T-helper 1 cell treated with Interleukin-12 subunit alpha and Interleukin-12 subunit beta and Interleukin-4 antibody, amounts not matched to agents 30 ng/mL and 1 ng/mL, for 36 hours (primary cell): Measurements from ENCODE around the gene BIRC2. TPM values are rescaled to one million over a fixed set of nuclear protein-coding genes. Genes with fewer than 3 reads are reported as not detected.
"Not testable (repeated sequence)": the region's sequence is repeated elsewhere in the genome, so short reads cannot be mapped to it uniquely, and the experiment has no call there.

Experiments
- intact Hi-C: fragments of 100-400 bp; cut with micrococcal nuclease; formaldehyde crosslinking; loops from one replicate; pipeline ENCODE4 v1.15.1; 2024
- total RNA-seq: library from RNA; stranded (reverse); gene quantifications from 2 replicates; pipeline ENCODE4 v1.2.3, GENCODE V29; 2022

BIRC2 gene
- 35.0 and 36.9 TPM in 2 replicates for total RNA-seq

DNA sequence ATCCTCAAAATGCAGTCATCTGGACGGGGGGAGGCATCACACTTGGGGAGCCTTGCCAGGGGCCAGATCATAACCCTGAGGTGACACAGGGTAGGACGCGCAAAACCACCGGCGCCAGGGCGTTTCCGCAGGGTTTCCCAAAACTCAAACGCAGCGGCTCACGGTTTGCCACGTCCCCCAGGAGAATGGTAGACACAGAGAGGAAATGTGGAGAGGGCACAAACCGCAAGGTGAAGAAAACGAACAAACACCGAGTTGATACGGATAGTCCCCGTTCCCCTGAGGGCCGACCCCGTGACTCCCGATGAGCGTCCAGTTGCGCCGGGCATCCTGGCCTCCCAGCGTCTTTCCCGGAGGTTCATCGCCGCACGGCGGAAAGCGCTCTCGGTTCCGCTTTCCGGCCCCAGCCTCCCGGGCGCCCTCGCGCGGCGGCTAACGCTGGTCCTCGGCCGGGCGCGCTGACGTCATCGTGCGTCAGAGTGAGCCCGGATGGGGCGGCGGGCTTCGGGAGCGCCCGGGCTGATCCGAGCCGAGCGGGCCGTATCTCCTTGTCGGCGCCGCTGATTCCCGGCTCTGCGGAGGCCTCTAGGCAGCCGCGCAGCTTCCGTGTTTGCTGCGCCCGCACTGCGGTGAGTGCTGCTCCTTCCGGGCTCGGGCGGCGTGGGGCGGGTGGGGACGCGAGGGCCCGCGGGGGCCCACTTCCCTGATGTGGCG lies at the start of gene BIRC2:
TSS of gene BIRC2 (plus strand) at position 467 of the 714 bp plus-strand sequence. CDS start 2,641 bp downstream, outside the sequence.
- intact Hi-C loops: loop anchor here (1.0 to 10.0 kb wide), 14 partner anchors 14 to 760 kb away; partner anchors contain the start of genes ANGPTL5, BIRC3, CEP126 and DYNC2H1

DNA sequence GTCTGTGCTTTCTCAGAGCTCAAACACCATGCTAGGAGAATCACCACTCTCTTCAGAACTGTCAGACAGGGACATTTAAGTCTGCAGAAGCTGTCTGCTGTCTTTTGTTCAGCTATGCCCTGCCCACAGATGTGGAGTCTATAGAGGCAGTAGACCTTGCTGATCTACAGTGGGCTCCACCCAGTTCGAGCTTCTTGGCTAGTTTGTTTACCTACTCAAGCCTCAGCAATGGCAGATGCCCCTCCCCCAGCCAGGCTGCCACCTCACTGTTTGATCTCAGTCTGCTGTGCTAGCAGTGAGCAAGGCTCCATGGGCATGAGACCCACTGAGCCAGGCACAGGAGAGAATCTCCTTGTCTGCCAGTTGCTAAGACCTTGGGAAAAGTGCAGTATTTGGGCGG lies 46.2 kb upstream of the BIRC2 start:
- intact Hi-C loops: not testable (repeated sequence)

DNA sequence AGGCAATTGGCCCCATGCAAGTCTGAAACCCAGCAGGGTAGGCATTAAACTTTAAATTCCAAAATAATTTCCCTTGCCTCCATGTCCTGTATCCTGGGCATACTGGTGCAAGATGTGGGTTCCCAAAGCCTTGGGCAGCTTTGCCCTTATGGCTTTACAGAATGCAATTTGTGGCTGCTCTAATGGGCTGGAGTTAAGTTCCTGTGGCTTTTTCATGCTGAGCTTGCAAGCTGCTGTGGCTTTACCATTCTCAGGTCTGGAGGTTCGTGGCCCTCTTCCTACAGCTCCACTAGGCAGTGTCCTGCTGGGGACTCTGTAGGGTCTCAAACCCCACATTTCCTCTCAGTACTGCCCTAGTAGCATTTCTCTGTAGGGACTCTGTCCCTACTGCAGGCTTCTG lies 44.8 kb upstream of the BIRC2 start:
- intact Hi-C loops: no loop called here

DNA sequence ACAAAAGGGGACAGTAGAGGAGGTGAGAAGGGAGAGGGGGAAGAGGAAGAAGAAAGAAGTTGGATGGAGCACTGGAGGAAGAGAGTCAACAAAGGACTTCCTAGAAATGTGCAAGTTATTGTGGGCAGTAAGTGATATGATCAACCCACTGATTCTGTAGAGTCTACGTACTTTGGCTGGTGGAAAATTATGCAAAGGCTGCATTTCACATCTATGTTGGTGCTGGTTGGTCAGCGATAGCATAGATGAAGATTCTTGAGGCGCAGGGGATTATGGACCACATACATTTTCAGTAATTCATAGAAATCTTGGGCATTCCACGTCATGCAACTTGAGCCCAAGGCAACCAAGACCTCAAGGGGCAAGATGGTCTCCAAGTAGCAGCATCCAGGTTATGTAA lies 42.3 kb upstream of the BIRC2 start:
- intact Hi-C loops: loop anchor here (1.0 kb wide), 1 partner anchor 13 kb away; the partner anchor contains the start of gene BIRC3

DNA sequence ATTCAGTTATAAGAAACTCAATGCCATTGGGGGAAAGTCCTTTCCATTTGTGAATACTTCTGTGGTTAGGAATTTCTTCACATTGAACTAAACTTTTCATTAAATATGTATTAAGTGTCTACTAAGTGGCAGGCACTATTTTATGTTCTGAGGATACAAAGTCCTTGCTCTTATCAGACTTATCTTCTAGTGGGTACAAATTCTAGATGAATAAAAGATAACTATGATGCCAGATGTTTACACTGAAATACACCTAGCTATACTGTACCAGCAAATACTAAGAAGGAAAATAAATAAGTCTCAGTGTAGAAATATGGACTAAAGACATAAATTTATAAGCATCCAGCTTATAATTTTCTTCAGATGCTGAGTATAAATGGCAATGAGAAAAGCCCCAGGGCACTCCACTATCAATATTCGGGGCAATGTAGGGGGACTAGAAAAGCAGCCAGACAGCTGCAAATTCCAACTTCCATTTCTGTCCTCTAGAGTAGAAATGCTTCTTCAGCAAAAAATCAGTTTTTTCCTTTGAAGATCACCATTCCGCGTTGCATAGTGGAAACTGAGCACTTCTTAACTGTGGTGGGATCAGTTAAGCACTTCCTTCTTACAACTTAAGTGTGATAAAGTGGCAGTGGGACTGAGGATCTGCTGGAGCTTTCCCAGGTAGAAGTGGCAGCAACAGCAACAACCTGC lies 41.5 kb upstream of the BIRC2 start:
- intact Hi-C loops: loop anchor here (1.0 kb wide), 2 partner anchors 11 to 12 kb away; partner anchors contain the start of gene BIRC3

DNA sequence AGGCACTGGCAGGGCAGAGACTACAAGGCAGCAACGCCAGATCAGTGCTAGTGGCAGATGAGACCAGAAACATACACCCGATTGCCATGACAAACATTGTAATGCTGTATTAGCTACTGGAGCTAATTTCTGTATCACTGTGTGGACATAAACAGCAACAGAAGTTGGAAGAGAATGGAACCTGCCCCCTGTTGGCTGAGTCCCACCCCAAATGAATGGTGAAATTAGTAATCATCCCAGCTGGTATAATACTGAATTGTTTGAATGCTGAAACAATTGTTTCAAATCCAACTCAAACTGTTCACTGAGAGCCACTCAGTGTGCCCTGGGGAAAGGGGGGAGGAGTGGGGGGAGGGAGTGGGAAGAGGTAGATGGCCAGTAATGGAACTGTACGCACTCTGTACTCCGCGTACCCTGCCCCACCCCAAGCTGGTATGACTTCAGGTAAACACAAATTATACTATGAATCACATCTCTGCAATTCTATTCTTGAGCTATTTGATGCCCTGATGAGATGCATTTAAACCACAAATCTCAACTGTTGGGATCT lies 40.9 kb upstream of the BIRC2 start:
- intact Hi-C loops: loop anchor here (1.0 kb wide), 1 partner anchor 12 kb away; no protein-coding TSS in a partner anchor

DNA sequence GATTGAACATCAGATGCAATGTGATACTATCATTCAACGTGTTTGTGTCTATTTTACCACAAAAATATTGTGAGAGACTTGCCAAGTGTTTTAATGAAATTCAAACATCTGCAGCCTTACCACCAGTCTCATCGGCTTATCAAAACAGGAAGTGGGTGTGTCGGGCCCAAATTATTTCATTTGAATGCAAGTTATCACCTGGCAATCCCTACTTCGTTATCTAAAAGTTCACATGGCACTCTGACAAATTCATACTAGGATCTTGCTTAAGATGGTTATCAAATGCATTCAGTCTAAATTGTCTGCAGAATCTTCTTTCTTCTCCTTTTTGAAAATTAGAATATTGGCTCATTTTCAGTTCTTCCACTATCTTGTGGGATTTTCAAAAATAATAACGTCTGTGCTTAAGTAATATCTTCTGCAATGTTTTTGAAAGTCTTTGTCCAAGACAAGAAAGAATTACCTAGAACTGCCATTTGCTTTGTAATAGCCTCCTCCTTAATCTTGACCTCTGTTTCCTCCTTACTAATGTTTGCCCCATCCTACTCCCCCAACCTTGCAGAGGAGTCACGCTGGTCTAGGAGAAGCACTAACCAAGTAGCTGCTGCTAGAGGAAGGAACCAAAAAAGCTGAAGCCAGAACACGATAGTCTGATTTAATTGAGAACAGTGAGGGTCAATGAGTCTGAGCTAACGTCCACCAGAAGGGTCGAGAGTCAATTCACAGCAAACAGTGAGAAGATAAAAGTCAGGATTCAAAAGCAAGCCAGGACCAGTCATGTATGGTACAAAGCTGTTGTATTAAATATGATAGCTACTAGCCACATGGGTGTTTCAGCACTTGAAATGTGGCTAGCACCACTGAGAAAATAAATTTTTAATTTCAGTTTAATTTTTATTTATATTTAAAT lies 39.9 kb upstream of the BIRC2 start:
- intact Hi-C loops: loop anchor here (1.0 kb wide), 1 partner anchor 13 kb away; no protein-coding TSS in a partner anchor

DNA sequence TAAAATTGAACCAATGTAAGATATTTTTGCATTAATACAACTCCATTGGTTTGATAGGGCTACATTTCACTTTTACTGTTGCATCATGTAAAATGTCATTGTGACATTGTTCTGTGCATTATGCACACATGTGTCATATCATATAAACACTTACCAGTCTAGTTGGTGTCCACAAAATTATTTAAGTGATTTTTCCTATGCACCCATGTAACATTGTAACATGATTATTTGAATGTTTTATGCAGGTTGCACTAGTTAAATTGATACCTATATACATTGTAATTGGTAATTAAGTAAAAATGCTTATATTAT lies 39.3 kb upstream of the BIRC2 start:
- intact Hi-C loops: no loop called here

DNA sequence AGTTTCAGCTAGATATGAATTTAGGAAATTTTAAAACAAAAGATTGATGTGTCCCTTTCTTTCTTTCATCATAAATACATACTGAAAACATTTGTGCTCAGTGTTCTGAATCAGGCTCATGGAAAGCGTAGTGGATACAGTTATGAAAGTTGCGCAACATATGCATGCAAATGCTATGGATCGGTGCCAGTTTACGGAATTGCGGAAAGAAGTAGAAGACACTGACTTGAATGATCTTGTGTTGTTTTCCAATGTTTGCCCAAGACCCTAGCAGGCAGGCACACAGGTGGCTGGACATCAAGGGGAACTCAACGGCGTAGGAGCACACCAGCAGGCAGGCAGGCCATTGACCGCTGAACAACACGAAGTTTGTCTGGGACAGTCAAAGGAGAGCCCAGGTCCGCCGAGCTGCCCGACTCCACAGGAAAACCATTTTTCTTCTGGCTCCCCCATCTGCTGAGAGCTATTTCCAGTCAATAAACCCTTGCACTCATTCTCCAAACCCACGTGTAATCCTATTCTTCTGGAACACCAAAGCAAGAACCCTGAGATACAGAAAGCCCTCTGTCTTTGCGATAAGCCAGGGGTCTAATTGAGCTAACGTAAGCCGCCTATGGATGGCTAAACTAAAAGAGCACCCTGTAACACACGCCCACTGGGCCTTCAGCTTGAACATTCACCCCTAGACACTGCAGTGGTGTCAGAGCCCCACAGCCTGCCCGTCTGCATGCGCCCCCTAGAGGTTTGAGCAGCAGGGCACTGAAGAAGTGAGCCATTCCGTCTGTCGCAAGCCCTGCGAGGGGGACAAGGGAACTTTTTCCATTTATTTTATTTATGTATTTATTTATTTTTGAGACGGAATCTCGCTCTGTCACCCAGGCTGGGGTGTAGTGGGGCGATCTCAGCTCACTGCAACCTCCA lies 37.1 kb upstream of the BIRC2 start:
- intact Hi-C loops: loop anchor here (10.0 kb wide), 1 partner anchor 395 kb away; the partner anchor contains the start of genes ANGPTL5 and CEP126

DNA sequence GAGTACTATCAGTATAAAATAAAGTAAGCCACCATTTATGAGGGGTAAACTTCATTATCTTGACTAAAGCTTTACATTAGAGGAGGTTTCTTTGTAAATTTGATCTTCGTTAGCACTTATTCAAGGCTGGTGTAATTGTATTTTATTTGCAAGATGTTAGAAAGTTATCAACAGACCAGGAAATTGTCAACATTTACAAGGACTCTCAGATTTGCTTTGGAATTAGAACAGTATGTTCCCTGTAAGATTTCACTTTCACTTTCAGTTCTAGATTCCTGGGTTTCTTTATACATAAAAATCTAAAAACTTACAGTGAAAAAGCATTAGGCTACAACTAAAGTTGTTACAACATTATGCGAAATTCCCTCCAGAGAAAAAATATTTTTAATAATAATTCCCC lies 34.3 kb upstream of the BIRC2 start:
- intact Hi-C loops: loop anchor here (10.0 kb wide), 1 partner anchor 398 kb away; the partner anchor contains the start of genes ANGPTL5 and CEP126

DNA sequence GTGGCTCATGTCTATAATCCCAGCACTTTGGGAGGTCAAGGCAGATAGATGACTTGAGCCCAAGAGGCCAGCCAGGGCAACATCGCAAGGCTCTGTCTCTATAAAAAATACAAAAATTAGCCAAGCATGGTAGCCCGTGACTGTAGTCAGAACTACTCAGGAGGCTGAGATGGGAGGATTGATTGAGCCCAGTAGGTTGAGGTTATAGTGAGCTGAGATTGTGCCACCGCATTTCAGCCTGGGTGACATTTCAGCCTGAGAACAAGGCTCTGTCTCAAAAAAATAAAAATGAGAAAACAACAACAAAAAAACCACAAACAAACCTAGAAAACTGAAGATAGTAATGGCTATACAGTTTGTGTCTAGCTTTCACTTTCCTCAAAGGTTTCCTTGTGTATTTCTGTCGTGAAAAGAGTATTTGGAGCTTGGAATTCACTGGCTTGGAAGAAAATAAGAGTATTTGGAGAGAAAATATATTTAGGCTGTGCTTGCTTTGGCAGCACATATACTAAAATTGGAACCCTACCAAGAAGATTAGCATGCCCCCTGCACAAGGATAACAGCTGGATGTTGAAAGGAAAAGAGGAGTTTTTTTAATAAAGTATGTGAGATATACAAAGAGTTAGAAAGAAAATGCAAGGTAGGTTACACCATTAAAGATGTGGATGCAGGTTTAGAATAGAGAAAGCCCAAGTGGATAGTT lies 33.6 kb upstream of the BIRC2 start:
- intact Hi-C loops: loop anchor here (10.0 kb wide), 1 partner anchor 399 kb away; the partner anchor contains the start of genes ANGPTL5 and CEP126

DNA sequence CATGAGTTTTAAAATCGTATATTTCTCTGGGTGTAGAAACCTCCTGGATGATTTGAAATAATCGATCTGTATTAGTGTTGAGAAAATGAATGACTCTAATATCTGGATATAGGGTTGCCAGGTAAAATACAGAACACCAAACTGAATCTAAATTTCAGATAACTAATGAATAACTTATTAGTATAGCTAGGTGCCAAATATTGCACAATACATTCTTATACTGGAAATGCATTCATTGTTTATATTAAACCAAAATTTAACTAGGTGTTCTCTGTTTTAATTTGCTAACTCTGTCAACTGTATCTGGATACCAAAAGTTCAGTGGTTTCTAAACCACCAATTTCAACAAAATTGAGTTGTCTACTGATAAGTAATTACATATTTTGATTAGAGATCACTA lies 32.2 kb upstream of the BIRC2 start:
- intact Hi-C loops: loop anchor here (5.0 to 10.0 kb wide), 2 partner anchors 400 to 723 kb away; partner anchors contain the start of genes ANGPTL5 and CEP126

DNA sequence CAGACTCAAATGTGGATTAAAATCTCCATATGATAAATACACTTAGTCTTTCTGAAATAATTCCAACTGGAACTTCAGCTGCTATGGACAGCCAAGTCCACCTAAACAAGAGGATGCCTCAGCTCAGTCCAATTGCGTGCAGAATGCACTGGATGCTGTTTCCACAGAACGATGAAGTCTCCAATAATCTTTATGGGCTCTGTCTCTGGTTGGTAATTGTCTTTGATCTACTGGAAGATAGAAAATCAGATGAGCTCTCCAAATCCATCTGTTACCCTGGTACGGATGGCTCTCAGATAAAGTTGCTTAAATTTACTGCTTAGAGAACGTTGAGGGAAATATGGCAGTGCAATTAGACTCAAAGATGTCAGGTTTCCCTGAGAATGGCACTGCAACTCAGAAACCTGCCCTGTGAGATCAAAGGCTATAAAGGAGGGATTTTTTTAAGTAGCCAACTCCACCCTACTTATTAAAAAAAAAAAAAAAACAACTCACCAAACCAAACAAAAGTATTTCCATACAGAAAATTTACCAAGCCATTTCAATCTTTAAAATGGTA lies 30.6 kb upstream of the BIRC2 start:
- intact Hi-C loops: loop anchor here (2.0 to 10.0 kb wide), 4 partner anchors 244 to 776 kb away; partner anchors contain the start of genes ANGPTL5, CEP126 and DCUN1D5

DNA sequence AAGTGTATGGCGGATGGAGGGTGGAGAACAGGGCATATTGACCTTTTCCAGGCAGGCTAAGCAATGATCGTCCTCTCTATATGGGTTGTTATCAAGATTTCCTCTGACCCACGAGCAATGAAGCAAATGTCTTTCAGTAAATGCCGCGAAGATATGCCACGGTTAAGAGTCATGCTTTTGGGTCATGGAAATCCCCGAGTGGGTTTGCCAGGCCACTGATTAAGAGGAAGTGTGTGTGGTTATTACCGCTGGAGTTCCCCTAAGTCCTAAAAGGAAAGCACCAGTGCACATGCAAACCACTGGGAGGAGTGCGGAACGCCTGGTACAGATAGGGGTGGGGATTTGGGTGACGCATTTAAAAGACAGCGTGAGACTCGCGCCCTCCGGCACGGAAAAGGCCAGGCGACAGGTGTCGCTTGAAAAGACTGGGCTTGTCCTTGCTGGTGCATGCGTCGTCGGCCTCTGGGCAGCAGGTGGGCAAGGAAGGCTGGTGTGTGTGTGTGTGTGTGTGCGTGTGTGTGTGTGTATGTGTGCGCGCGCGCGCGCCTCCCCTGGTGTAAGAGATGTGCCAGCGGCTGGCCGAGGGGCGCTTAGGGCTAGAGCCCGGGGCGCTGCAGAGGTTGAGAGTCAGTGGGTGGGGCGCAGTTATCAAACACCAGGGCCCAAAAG lies 29.8 kb upstream of the BIRC2 start, which contains the start of gene BIRC3:
TSS of gene BIRC3 (plus strand) at position 386 of the 669 bp plus-strand sequence. CDS start 7,026 bp downstream, outside the sequence.
- intact Hi-C loops: loop anchor here (1.0 to 10.0 kb wide), 12 partner anchors 12 to 792 kb away; partner anchors contain the start of genes ANGPTL5, BIRC2, CEP126 and DCUN1D5

DNA sequence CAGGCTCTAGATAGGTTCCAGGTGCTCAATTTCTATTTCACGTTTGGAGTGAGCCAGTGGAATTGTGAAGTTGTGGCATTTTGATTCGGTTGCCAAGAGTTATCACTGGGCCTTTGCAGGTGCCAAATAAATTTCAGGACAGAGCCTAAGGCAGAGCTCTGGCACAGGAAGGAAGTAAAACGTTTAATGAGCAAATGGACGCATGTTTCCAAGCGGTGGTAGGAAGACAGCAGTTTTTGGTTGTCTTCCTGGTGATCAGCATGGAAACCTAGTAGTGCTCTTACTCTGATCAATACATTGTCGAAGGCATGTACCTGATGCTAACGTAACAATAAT lies 29.3 kb upstream of the BIRC2 start:
- intact Hi-C loops: loop anchor here (1.0 to 10.0 kb wide), 12 partner anchors 12 to 792 kb away; partner anchors contain the start of genes ANGPTL5, BIRC2, CEP126 and DCUN1D5

DNA sequence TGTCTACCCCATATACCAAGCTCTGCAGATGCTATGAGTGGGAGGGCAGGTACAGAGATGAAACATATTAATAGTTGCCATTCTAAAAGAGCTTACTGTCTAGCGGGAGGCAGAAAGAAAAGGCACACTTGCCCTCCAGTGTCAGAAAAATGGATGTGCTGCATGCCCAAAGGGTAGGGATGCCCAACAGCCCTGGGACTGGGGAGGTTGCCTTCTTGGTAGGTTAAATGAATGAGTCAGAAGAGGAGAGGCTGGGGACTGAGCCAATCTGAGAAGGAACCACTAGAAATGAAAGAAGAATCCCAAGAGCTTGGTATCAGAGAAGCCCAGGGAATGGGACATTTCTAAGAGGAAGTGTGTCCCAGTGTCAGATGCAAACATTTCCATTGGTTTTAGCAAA lies 28.5 kb upstream of the BIRC2 start:
- intact Hi-C loops: loop anchor here (5.0 to 10.0 kb wide), 2 partner anchors 404 to 719 kb away; partner anchors contain the start of genes ANGPTL5 and CEP126

DNA sequence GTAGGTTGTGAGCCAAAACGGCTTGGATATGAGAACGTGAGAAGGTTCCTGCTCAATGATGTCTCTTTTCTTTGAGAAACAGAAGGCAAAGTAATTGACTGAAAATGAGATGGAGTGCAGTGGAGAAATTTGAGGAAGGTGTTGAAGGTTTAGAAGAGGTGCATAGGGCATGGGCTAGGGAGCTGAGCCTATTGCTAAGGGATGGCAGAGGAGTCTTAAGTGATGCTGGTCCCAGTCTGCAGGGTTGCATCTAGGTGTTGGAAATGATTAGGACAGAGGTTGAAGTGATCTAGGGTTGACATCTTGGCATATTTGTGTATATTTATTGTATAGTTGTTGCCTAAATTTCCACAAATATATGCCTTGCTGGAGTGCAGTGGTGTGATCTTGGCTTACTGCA lies 27.5 kb upstream of the BIRC2 start:
- intact Hi-C loops: loop anchor here (5.0 to 10.0 kb wide), 2 partner anchors 405 to 718 kb away; partner anchors contain the start of genes ANGPTL5 and CEP126

DNA sequence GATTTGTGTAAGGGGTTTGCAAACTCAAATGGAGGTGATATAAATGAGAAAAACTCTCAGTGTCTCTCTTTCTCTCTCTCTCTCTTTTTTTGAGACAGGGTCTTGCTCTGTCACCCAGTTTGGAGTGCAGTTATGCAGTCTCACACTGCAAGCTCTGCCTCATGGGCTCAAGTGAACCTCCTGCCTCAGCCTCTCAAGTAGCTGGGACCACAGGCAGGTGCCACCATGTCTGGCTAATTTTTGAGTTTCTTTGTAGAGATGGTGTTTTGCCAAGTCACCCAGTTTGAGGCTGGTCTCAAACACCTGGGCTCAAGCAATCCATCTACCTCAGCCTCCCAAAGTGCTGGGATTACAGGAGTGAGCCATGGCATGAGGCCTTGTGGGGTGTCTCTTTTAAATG lies 26.8 kb upstream of the BIRC2 start:
- intact Hi-C loops: no loop called here
